HEK293T (cell line): ENCODE data around the gene C6orf136.

Experiments used
- CTCF ChIA-PET: fragments of 350-600 bp; formaldehyde crosslinking; extraction: SDS; loops from one replicate; lab custom pipeline; 2021; ENCODE audit warnings: antibody characterized with exemption, inconsistent platforms; lab: Yijun Ruan, JAX
- POLR2A ChIA-PET: fragments of 350-600 bp; formaldehyde crosslinking; extraction: SDS; loops from one replicate; lab custom pipeline; 2020; ENCODE audit warnings: antibody characterized with exemption, inconsistent platforms; lab: Yijun Ruan, JAX
- DNase-seq: peaks from one replicate; pipeline ENCODE4 v3.0.0; 2012; ENCODE audit warnings: mixed read lengths; ENCODE audit errors: extremely low spot score
- ARNT ChIP-seq: fragments of 450-650 bp; IDR thresholded peaks from 2 replicates; pipeline ENCODE4 v1.6.1; 2017; ENCODE audit warnings: mild to moderate bottlenecking
- BHLHE40 ChIP-seq: fragments of 450-650 bp; IDR thresholded peaks from 2 replicates; pipeline ENCODE4 v1.6.1; 2016; ENCODE audit warnings: mild to moderate bottlenecking, moderate library complexity, borderline replicate concordance
- CTBP1 ChIP-seq: fragments of 450-650 bp; IDR thresholded peaks from 2 replicates; pipeline ENCODE4 v1.6.1; 2016; ENCODE audit warnings: borderline replicate concordance
- ELF4 ChIP-seq: fragments of 450-650 bp; IDR thresholded peaks from 2 replicates; pipeline ENCODE4 v1.6.1; 2017; ENCODE audit warnings: antibody characterized with exemption
- FOXA1 ChIP-seq: fragments of 450-650 bp; IDR thresholded peaks from 2 replicates; pipeline ENCODE4 v1.6.1; 2016; ENCODE audit warnings: mild to moderate bottlenecking
- FOXK2 ChIP-seq: fragments of 450-650 bp; IDR thresholded peaks from 2 replicates; pipeline ENCODE4 v1.6.1; 2016; ENCODE audit warnings: mild to moderate bottlenecking
- FOXM1 ChIP-seq: fragments of 450-650 bp; IDR thresholded peaks from 2 replicates; pipeline ENCODE4 v1.6.1; 2017; ENCODE audit warnings: mild to moderate bottlenecking, borderline replicate concordance
- HDGF ChIP-seq: fragments of 450-650 bp; IDR thresholded peaks from 2 replicates; pipeline ENCODE4 v1.6.1; 2017; ENCODE audit warnings: antibody characterized with exemption, borderline replicate concordance
- L3MBTL2 ChIP-seq: fragments of 450-650 bp; conservative IDR thresholded peaks from 2 replicates; pipeline ENCODE4 v1.6.1; 2016; ENCODE audit warnings: mild to moderate bottlenecking
- LEF1 ChIP-seq: fragments of 450-650 bp; IDR thresholded peaks from 2 replicates; pipeline ENCODE4 v1.6.1; 2017; ENCODE audit warnings: mild to moderate bottlenecking, borderline replicate concordance
- NFRKB ChIP-seq: fragments of 450-650 bp; IDR thresholded peaks from 2 replicates; pipeline ENCODE4 v1.6.1; 2016; ENCODE audit warnings: mild to moderate bottlenecking, moderate library complexity
- SP1 ChIP-seq: fragments of 450-650 bp; IDR thresholded peaks from 2 replicates; pipeline ENCODE4 v1.6.1; 2017
- SUZ12 ChIP-seq: fragments of 450-650 bp; IDR thresholded peaks from 2 replicates; pipeline ENCODE4 v1.6.1; 2016; ENCODE audit warnings: mild to moderate bottlenecking
- TARDBP ChIP-seq: fragments of 450-650 bp; IDR thresholded peaks from 2 replicates; pipeline ENCODE4 v1.6.1; 2016
- ZNF384 ChIP-seq: fragments of 450-650 bp; IDR thresholded peaks from 2 replicates; pipeline ENCODE4 v1.6.1; 2016
- TF ChIP-seq, protein P1 (sequence below): fragments of 450-650 bp; IDR thresholded peaks from 2 replicates; pipeline ENCODE4 v1.6.1; 2016

C6orf136 gene

GRCh38 chr6:30678964-30679726 lies 32.2 kb downstream of the C6orf136 start:
- POLR2A ChIA-PET = interaction anchor here (0.9 to 2.7 kb wide), 10 partner anchors 8 to 65 kb away, joined by 3 to 25 read pairs (median 4); partner anchors contain the start of genes MDC1, NRM and TUBB
- TF ChIP-seq TARDBP (no peak), L3MBTL2 (no peak), SP1 (no peak), FOXM1 (no peak), LEF1 (no peak), HDGF (no peak), FOXA1 (no peak), BHLHE40 (no peak), ARNT (no peak), ZNF384 (no peak), NFRKB (no peak), FOXK2 (no peak)
- CTCF ChIA-PET = interaction anchor here (0.6 to 5.5 kb wide), 19 partner anchors 9 to 391 kb away, joined by 3 to 88 read pairs (median 4); partner anchors contain the start of genes MDC1, MRPS18B and TUBB
- peak; percentile 85 for DNase-seq

DNA sequence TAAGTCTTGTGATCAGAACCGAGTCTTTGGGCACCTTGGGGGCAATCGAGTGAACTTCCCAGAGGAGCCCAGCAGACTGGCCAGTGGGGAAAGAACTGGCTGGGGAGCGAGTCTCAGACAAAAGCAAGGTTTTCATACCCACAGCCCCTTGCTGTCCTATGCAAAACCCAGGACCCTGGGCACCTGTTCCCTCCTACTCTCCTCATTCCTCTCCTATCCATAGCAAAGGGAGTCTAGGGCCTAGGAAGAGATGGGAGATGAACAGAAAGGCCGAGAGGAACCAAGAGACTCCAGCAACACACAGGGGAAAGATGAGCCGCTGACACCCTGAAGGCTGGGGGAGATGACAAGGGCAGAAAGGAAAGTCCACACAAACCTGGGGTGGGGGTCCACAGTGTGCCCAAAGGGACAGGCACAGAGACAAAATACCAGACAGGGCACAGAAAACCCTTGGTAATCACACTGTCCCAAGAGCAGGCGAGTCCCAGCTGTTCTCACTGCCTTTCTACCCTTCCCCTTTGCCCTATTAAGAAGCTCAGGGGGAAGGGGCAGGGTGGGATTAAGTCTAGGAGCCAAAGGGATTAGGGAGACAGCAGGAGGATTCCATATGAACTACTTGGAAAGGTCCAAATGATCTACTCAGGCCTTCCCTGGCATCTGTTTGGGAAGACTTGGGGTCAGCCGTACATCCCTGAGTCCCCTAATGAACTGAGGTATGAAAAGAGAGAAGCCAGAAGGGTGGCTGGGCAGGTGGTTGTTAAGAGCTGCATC lies 33.0 kb downstream of the C6orf136 start:
- DNase-seq = no peak
- CTCF ChIA-PET = interaction anchor here (0.8 to 5.5 kb wide), 9 partner anchors 8 to 391 kb away, joined by 3 to 88 read pairs (median 7); partner anchors contain the start of gene TUBB
- no peak for TF ChIP-seq SP1
- TF ChIP-seq FOXA1 = no peak
- no peak for TF ChIP-seq L3MBTL2
- TF ChIP-seq ARNT = no peak
- no peak for TF ChIP-seq FOXK2
- no peak for TF ChIP-seq ZNF384
- no peak for TF ChIP-seq ELF4
- TF ChIP-seq, protein P1, sequence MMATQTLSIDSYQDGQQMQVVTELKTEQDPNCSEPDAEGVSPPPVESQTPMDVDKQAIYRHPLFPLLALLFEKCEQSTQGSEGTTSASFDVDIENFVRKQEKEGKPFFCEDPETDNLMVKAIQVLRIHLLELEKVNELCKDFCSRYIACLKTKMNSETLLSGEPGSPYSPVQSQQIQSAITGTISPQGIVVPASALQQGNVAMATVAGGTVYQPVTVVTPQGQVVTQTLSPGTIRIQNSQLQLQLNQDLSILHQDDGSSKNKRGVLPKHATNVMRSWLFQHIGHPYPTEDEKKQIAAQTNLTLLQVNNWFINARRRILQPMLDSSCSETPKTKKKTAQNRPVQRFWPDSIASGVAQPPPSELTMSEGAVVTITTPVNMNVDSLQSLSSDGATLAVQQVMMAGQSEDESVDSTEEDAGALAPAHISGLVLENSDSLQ = no peak
- TF ChIP-seq SUZ12 = no peak
- no peak for TF ChIP-seq BHLHE40
- no peak for TF ChIP-seq CTBP1
- POLR2A ChIA-PET = interaction anchor here (1.2 to 2.7 kb wide), 6 partner anchors 8 to 51 kb away, joined by 4 to 25 read pairs (median 7); partner anchors contain the start of genes MDC1 and TUBB

- no peak for TF ChIP-seq NFRKB
- TF ChIP-seq FOXK2 = no peak
- no peak for TF ChIP-seq L3MBTL2
- no peak for TF ChIP-seq SUZ12
- TF ChIP-seq ZNF384 = no peak
- no peak for TF ChIP-seq ELF4
- no peak for TF ChIP-seq LEF1
- no peak for TF ChIP-seq BHLHE40
- TF ChIP-seq FOXA1 = no peak
- no peak for TF ChIP-seq FOXM1
- TF ChIP-seq ARNT = no peak
- no peak for TF ChIP-seq TARDBP
- TF ChIP-seq, protein P1 = no peak
- no peak for TF ChIP-seq SP1
- no peak for TF ChIP-seq CTBP1
- TF ChIP-seq HDGF = no peak
- DNase-seq = no peak
- ChIA-PET CTCF (interaction anchor here (0.7 to 5.5 kb wide), 5 partner anchors 9 to 405 kb away, joined by 3 to 88 read pairs (median 5); partner anchors contain the start of genes DHX16 and TUBB), POLR2A (interaction anchor here (0.6 to 1.7 kb wide), 7 partner anchors 9 to 49 kb away, joined by 3 to 15 read pairs (median 5); partner anchors contain the start of genes DHX16, MDC1, NRM and TUBB)
Observed at GRCh38 chr6:30681766-30682142, 34.8 kb downstream of the C6orf136 start.

GRCh38 chr6:30682143-30683117 lies 35.5 kb downstream of the C6orf136 start:
- DNase-seq = no peak
- CTCF ChIA-PET = interaction anchor here (0.6 to 5.5 kb wide), 4 partner anchors 39 to 405 kb away, joined by 4 to 88 read pairs (median 19); partner anchors contain the start of gene TUBB
- TF ChIP-seq BHLHE40 = no peak
- TF ChIP-seq NFRKB = no peak
- no peak for TF ChIP-seq L3MBTL2
- TF ChIP-seq SP1 = no peak
- TF ChIP-seq FOXA1 = no peak
- TF ChIP-seq FOXK2 = no peak
- POLR2A ChIA-PET = interaction anchor here (1.0 to 1.7 kb wide), 8 partner anchors 9 to 48 kb away, joined by 3 to 15 read pairs (median 4); partner anchors contain the start of genes DHX16, MDC1, NRM and TUBB
